Measurements from ENCODE around the gene PAEP.

Gene PAEP

GRCh38 chr9:135604437-135605237 lies 43.1 kb downstream of the PAEP start:
- no peak for DNase-seq

- DNase-seq: no peak
Measured at GRCh38 chr9:135605238-135605781, 43.8 kb downstream of the PAEP start.

DNA sequence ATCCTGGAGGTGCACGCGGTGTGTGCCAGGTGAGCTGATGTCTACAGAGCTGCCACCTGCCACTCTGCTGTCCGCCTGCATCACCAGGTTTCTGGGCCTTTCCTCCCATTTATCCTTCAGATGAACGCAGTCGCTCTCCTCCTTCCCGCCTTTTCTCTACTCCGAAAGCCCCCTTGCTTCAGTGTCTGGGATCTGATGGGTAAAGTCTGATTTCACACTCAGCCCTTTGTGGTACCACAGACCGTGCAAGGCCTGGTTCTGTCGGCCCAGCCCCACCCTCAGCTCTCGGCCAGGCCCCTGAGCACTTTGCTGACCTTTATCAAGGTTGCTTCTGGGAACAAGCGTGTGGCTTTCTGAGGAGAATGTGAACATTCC lies 45.3 kb downstream of the PAEP start:
- DNase-seq: no peak

DNA sequence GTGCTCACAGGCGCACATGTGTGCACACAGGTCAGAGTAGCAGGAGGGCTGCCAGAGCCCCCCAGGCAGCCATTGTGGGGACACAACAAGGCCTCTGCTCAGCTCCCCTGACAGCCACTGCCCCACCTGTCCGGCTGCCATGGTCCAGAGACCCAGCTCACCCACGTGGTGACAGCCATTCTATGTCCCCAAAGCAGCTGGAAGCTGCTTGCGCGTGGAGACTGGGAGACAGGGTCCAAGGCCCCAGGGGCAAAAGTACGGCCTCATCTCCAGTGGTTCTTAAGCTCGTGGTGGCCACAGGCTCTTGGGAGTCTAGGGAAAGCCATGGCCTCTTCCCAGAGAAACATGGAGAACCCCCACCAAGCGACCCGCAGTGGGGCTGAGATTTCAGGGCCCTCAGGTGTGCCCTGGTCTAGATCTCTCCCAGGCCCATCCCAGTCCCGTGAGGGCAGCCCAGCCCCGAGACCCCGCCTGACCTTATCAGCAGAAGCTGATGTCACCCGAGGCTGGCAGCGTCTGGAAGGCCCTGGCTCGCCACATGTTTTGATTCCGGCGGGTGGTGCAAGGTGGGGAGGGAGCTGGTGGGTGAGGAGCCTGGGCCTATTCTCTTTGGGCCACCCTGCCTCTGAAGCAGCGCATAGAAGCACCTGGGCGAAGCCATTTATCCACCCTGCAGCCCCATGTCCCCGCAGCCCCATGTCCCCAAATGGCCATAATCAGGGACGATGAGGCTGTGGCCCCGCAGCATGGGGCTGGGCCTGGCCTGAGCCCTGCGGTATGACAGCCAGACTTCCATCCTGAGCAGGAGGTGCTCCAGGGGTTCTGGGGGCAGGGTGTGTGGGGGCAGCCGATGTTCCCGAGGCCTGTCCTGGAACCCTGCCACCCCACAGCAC lies 46.1 kb downstream of the PAEP start:
- DNase-seq: no peak

DNA sequence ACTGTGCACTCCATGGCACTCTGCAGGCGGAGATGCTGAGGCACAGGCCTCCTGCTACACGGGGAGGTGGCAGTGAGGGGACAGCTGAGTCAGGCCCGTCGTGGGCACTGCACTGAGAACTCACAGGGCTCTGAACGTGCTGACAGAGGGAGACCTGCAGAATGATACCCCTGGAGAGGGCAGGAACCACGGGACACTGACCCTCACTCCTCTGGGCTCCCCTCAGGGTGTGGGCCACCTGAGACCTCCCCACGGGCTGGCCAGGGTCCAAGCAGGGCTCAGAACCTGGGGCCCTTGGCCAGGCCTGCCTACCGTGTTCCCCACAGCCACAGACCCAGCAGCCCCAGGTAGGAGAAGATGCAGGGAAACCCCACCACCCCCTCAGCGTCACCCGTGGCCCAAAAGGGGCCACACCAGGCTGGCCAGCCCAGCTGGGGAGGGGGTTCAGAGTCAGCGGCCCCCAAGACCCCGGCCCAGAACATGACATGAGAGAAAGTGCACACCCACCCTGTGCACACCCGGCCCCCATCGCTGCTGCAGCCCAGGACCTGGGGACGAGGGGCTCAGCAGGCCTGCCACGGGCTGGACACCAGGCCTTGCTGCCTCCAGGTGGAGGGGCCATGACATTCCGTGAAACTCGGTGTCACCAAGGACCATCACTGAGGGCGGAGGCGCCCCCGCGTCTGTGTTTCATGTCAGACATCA lies 46.9 kb downstream of the PAEP start:
- DNase-seq: no peak

GRCh38 chr9:135608999-135609317 lies 47.4 kb downstream of the PAEP start:
- no peak for DNase-seq

DNA sequence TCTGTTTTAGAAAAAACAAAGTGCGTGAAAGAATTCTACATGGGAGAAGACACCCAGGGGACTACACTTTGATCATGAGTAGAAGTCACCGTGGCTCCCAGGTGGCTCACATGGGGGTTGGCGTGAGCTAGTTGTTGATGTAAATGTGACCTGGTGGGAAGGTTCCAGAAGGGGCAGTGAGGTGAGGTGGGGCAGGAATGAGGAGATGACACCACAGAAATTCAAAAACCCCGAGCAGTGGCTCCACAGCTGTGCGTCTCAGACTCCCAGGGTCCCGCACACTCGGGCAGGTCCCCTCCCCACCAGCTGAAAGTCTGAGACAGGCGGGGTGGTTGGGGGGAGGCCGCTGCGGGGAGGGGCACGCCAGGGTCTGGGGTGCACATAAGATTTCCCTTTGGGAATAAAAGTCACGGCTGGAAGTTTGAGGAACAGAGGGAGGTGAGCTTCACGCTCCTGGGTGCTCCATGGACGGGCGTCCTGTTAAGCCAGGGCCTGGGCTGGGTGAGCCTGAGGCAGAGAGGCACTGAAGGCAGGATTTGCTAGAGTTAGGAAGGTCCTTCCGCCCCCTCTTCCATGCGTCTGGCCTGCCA lies 47.9 kb downstream of the PAEP start:
- DNase-seq: no peak

DNA sequence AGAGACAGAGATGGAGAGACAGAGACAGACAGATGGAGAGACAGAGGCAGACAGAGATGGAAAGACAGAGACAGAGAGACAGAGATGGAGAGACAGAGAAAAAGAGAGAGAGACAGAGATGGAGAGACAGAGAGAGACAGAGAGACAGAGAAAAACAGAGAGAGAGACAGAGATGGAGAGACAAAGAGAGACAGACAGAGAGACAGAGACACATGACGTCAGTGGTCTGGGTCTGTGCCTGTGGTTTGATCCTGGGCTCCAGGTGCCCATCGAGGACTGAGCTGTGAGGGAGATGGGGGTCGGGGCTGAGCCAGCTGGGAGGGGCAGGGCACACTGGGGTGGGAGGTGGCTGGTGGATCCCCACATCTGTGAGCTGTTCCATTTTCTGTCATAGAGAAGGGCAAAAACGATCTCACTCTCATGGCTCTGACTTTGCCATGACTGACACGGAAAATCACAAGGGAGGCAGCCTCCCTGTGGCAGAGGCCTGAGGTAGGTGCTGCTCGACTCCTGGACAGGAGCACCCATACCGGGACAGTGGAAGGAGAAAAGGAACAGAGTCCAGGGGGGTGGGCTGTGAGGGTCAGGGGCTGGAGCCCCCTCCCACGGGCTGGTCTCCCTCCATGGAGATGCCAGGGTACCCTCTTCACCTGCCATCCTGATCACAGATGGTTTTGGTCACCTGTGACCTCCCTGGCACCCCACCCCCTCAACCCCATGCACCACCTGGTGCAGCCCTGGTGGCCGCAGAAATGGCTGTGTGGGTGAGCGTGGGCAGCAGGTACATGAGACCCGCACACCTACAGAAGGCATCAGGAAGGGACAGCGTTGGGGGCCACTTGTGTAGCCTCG lies 49.0 kb downstream of the PAEP start:
- DNase-seq: no peak

- DNase-seq: no peak
Measured at GRCh38 chr9:135611142-135611874, 49.8 kb downstream of the PAEP start.

DNA sequence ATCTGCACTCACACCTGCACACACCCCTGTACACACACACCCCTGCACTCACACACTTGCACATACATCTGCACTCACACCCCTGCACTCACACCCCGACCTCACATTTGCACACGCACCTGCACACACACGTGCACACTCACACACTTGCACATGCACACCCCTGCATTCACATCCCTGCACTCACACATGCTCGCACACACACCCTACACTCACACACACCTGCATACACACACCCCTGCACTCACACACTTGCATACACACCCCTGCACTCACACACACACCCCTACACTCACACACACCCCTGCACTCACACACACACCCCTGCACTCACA lies 50.3 kb downstream of the PAEP start:
- DNase-seq: no peak

DNA sequence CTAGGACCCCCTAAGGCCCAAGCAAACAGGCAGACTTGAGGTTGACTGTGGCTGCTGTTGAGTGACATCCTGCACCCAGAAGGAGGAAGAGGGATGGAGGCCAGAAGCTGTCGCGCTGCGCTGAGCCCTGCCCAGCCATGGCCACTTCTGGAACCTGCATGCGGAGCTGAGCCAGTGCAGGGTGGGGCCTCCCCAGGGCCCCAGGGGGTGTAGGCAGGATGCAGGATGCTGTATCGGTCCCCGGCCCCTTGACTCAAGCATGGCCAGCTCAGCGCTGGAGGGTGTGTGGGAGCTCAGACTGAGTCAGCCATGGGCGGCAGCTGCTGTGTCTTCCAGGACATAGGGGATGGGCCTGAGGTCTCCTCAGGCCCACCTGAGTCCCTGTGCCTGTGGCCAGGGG lies 50.9 kb downstream of the PAEP start:
- DNase-seq: no peak

GRCh38 chr9:135612981-135613910 lies 51.7 kb downstream of the PAEP start:
- DNase-seq: no peak

DNA sequence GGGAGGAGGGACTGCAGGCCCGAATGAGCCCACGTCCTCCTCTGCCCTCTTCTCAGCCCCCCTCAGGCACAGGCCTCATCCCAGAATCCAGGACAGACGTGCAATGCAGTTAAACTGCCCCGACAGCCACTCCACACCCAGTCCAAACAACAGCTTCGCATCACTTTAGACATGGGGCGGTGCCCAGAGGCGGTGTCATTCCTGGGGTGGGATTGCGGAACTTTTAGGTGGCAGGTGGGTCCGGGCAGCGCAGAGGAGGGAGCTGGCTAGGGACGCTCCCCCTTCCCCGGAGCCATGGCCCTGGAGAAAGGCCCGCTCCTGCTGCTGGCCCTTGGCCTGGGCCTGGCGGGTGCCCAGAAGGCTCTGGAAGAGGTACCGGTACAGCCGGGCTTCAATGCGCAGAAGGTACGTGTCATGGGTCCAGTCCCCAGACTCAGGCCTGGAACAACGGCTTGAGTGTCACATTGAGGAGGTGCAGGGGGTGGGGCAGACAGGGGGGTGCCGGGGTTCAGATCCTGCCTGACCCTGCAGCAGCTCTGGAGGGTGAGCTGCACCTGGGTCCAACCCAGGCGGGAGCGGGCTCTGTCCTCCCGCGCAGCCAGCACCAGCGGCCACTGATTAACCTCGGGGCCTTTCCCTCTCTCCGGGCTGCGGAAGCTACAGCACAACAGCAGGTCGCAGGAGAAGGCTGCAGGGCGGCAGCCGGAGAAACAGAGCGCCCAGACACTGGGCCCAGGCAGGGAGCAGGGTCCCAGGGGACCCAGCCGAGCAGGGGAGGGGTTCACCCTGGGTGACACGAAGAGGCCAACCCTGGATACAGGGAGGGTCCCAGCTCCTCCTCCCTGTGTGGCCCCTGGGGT lies 52.6 kb downstream of the PAEP start:
- DNase-seq: no peak

- no peak for DNase-seq
Measured at GRCh38 chr9:135614821-135615665, 53.5 kb downstream of the PAEP start.

DNA sequence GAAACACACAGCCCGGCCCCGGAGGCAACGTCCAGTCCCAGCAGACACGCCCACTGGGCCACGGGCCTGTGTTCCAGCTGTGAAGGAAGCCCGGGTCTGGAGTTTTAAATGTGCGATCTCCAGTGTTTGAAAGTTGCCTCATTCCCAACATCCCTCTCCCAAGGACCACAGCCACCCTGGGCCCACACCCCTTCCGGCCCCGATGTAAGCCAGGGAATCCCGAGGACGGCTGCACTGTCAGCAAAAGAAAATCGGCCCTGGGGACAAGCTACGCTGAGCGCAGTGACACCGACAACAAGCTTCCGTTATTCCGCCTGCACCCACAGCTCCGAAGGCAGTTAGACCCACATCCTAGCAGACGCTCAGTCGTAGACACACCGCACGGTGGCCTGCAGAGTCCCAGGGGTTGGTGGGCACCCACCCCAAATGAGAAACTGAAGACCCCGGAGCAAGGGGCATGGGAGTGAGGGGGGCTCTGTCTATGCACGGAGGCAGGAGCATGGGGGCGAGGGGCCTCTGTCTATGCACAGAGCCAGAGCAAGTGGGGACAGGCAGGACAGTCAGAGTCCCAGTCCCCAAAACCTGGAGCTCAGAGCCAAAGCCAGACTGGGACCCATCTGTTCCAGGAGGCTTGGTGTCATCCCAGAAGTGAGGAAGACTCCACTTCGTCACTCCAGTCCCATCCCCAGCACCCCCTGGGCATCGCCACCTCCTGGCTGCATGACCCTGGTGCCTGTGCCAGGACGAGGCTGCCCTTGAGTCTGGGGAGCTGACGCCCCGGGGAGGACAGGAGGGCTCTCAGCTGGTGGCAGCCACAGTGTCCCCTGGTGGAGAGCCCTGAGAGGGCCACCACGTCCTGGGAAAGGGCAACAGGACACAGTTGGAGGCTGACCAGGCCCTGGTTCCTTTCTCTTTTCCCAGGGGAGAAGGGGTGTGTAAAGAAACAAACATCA lies 54.4 kb downstream of the PAEP start:
- DNase-seq: no peak
